ENCODE measurements around the gene PRKCZ.

Gene PRKCZ

DNA sequence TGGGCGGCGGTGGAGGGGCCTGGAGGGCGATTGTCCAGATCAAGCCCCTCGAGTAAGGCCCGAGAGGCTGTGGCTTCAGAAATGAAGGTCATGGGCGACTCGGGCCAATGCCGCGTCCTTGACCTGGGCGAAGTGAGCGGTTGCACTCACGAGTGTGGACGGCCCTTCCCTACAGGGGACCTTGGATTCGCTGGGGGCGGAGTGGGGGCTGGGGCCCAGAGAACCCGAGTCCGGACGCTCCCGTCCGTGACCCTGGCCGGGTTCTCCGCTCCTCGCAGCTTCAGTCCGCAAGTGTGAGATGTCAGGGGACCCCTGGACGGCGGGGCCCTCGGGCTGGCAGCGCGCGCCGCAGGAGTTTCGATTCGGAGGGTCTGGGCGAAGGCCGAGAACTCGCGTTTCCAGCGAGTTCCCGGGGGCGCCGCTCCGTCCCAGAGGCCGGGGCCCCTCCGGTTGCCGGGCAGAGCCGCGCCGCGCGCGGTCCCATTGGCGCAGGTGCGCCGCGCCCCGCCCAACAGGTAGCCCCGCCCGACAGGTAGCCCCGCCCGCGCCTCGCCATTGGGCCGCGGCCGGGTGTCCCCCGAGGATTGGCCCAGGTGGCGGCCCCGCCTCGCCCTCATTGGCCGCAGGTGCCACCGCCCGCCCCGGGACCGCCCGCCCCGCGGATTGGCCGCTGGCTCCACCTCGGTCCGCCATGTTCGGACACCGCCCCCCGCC is at the start of gene PRKCZ:
Gene PRKCZ, plus strand, starts transcription at position 694 of the 714 bp plus-strand sequence. CDS start 220 bp downstream, outside the sequence.
- peak; percentile 96 for DNase-seq

DNA sequence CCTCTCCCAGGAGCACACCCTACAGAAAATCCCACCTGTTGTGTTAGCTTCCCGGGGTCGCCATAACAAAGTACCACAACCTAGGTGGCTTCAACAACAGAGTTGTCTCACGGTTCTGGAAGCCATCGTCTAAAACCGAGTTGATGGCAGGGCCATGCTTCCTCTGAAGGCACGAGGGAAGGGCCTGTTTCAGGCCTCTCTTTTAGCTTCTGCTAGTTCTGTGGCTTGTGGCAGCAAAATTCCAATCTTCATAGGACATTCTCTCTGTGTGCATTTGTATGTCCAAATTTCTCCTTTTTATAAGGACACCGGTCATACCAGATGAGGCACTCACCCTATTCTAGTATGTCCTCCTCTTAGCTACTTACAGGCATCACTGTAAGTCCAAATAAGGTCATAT is 49.8 kb upstream of the PRKCZ start:
- no peak for DNase-seq

DNA sequence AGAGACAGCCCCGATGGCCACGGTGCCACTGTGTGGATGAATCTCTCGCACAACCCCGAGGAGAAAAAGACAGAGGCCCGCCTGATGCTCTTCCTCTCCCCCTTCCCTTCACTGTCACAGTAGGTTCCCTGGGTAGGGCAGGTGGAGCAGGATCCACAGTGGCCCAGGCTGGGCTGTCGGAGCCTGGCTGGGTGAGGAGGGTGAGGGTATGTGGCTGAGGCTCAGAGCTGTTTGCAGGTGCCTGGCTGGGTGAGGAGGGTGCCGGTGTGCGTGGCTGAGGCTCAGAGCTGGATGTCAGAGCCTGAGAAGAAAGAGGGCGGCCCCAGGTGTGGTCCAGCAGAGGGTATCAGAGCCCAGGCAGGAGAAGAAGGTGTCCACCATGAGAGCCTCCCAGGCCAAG is 49.4 kb upstream of the PRKCZ start:
- DNase-seq, result no peak

DNA sequence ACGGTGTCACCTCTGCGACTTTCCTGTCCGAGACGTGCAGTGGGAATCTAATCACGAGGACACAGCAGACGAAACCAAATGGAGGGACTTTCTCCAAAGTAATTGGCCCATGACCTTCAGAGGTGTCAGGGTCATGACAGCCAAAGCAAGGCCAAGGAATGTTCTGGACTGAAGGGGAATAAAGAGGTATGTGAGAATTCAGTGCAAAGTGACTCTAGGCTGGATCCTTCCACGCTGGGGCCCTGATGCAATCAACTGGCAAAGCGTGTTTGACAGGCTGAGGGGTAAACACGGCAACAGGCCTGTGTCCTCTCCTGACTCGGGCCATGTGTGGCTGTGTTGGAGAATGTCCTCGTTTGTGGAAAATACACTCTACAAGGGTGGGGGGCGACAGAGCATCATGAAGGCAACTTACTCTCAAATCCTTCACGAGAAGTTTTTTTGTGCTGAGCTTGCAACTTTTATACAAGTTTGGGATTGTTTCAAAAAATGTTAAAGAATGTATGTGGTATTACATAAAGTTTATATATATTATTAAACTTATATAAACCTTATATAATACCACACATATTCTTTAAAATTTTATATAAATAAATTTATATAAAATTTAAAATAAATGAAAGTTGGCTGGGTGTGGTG is 48.3 kb upstream of the PRKCZ start:
- DNase-seq, result peak; percentile 85

DNA sequence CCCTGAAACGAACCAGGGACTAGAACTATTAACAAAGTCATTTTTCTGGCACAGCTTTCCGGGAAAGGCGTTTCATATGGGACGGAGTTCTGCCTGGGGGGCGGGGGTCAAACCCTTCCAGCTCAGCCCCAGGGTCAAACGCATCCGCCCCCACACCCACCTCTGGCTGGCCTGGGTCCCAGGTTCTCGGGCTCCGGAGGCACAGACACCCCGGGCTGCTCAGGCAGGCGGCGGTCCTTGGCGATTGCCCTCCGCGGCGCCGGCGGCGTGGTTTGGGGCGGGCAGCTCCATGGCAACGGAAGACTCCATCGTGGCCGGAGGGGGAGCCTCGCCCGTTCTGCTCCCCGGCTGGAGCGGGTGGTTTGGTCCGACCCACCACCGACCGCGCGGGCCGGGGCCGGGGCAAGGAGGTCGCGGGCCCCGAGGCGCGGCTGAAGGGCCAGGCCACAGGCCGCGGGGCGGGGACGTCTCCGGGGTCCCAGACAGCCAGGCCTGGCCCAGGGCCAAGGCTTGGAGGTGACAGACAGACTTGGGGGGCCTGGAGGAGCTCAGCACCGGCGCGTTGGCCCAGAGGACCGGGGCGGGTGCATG is 46.6 kb upstream of the PRKCZ start, which contains the start of gene CFAP74:
Gene CFAP74, minus strand, starts transcription at position 246 of the 591 bp plus-strand sequence. CDS start 12,830 bp downstream, outside the sequence.
- peak; percentile 87 for DNase-seq

DNA sequence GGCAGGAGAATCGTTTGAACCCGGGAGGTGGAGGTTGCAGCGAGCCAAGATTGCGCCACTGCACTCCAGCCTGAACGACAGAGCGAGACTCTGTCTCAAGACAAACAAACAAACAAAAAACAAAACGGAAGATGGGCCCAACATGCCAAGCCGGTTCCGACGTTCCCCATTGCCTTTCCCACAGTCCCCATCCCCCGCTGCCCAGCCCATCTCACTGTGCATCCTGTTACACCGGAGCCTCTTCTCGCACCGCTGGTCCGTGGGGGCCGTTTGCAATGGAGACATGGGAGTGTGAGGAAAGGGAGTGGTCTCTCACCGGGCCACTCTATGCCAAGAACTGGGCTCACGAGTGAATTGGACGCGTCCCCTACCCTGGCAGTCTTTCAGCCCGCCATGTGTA is 45.4 kb upstream of the PRKCZ start:
- peak; percentile 46 for DNase-seq

DNA sequence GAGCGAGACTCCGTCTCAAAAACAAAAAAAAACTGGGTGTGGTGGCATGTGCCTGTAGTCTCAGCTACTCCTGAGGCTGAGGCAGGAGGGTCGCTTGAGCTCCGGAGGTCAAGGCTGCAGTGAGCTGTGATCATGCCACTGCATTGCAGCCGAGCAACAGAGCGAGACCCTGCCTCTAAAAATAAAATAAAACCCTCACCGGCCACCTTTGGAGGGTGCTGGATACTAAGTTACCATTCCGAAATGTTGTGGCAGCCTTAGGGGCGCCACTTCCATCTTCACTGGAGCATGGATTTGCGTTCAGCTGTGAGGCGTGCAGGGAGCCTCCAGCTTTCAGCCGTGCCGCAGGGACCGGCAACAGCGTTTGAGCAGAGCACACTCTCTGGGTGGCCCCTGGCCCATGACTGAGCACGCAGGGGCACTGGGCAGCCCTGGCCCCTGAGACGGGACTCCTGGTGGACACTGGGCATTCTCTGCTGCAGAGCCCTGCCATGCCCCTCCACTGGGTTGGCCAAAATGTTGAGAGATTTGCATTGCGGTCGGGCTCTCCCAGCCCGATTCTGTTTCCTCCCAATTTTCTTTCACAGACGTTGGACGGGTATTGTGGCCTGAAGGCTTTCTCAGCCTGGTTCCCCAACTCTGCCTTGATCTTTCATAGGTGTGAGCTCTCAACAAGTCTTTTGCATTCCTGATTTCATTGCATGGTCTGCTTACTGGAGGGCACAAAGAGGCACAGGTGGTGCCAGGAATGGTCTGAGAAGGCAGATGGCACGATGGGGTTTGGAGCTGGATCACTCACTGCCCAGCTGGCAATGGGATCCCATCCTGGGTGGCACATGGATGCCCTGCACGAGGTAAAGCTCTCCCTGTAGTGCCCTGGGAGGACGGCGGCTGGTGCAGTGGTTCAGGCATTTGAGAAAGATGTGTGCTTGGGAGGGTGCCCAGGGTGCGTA is 40.8 kb upstream of the PRKCZ start:
- no peak for DNase-seq

DNA sequence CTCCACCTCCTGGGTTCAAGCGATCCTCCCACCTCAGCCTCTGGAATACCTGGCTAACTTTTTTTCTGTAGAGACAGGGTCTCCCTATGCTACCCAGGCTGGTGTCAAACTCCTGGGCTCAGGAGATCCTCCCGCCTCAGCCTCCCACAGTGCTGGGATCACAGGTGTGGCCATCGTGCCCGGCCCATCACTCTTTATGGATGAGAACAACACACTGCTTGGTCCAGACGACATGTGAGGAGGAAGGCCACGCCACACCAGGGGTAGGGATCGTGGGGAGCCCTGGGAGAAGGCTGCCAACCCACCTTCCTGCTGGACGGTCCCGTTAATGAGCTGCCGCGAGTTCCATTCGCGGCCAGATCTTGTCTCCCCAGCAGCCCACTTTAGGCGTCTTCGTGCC is 36.0 kb upstream of the PRKCZ start:
- no peak for DNase-seq

DNA sequence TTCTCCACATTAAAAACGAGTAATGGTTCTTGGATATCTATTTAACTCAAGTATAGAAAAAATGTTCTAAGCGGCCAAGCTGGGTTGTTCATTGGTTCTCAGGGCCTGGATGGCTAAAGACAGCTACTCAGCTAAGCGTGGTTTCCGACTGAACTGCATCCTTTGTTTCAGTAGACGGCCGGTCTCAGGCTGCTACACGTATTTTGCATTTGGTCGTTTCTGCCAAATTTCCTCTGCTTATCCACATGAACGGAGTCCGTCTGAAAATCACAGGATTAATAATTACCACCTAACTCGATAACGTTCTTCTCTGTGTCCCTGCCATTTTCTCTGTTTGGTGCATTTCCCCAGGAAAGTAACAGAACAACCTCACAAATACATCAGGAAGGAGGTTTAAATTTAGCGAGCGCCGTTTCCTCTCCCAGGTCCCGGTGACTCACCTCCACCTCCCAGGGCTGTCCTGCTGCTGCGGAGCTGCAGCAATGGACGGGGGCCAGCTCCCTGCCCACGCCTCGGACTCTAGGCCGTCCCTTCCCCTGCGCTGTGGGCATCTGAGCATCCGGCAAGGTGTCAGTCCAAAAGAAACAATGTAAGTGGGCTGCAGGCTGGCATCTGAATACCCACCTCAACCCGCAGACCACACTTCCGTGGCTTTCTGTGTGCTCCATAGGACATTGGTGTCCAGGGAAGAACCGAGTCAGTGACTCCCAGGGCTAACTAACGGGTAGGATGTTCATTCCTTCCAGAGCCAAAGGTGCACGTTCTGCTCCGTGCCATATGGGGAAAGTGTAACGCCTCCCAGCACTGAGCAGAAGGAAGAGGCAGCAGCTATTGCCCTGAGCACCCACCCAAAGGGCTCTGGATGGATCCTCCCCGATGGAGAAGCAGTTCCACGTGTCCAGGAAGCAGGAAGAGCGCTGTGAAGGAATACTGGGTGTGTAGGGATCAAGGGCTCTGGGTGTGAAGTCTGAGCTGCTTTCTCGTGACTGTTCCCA is 35.2 kb upstream of the PRKCZ start:
- no peak for DNase-seq

DNA sequence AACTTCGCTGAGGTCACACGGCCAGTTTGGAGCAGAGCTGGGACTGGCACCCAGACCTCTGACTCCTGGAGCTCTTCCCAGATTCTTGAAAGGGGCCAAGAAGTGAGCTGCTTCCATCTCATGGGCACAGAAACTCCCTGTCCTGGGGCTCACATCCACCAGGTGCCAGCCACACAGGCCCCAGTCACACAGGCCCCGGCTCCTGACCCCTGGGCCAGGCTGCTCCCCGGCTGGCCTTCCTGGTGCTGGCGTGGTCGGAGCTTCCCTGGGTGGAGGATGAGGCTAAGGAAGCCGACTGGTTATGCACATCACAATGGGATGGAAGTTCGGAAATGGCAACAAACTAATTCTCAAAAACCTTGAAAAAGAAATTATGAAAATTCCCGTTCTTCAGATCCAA is 34.1 kb upstream of the PRKCZ start:
- no peak for DNase-seq

DNA sequence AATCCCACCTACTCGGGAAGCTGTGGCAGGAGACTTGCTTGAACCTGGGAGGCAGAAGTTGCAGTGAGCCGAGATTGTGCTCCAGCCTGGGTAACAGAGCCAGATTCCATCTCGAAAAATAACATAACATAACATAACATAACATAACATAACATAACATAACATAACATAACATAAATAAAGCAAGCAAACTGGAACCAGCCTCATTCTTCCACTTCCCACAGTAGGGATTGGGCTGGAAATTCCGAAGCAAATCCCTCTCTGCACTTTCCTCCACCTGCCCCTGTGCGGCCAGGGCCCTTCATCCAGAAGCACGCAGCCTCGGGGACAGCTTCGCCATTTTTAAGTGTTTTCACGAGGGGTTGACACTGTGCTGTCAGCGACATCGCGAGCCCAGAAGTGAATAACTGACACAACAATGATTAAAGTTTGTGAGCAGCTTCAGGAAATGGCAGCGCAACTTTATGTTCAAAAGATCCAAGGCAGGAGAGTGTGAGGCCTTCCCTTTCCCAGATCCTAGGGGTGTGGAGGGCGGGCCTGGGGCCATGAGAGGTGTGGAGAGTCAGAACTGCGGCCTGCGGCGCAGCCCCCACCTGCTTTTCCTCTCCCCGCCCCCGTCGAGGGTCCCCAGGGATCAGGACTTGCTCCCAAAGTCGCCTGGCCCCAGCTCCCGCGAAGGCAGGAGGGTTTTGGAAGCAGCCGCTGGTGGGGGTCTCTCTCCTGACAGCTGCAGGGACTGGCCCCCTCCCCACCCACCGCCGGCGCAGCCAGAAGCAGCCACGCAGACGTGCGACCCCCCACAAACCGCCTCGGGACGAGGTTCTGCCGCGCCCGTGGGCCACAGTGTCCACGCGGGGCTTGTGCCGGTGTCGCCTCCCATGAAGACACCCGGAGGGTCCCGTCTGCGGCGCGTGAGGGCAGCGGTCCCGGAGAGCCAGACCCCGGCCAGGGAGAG is 31.7 kb upstream of the PRKCZ start:
- DNase-seq, result no peak

DNA sequence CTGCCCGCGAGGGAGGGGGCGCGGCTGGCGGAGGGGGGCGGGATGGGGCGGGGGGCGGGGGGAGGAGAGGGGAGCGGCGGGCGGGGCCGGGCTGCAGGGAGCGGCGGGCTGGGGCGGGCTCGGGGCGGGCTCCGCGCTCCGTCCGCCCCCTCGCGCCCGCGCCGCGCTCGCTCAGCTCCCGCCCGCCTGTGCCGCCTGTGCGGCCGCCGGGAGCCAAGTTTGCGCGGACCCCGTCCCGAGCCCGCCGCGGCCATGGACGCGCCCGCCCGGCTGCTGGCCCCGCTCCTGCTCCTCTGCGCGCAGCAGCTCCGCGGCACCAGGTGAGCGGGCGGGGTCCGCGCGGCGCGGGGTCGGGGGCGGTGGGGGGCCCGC is 31.1 kb upstream of the PRKCZ start, which contains the start of gene GABRD:
Gene GABRD, plus strand, starts transcription at position 174 of the 372 bp plus-strand sequence. Its CDS starts 79 bp downstream, at position 253.
- no peak for DNase-seq

DNA sequence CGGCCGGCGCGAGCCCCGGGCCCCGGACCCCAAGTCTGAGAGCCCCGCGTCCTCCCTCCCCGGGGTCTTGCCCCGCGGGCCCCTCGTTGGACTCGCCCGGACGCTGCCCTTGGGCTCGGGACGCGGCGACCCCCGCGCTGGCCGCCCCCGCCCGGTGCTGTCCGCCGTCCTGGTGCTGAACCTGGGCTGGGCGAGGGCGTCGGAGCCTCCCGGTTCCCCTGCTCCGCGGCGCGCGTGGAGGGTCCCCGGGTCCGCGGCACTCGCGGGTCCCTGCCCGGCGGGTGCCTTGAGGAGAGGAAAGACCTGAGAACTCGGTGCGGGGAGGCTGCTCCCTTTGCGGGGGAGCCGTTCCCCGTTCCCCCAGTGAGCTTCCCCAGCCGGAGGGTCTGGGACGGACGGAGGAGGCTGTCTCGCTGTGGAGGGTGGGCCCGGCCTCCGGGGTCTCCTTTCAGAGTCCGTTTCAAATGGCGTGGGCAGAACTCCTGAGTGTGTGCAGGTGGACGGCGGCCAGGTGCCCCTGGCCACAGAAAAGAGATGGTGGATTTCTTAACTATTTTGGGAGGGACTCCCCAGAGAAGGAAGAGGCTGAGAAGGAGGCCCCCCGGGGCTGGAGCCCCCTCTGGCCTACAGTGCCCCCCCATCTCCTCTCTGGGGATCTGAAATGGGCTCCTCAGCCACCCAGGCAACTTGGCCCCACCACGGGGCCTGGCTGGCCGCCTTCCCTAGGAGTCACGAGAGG is 30.5 kb upstream of the PRKCZ start:
- DNase-seq, result peak; percentile 70

DNA sequence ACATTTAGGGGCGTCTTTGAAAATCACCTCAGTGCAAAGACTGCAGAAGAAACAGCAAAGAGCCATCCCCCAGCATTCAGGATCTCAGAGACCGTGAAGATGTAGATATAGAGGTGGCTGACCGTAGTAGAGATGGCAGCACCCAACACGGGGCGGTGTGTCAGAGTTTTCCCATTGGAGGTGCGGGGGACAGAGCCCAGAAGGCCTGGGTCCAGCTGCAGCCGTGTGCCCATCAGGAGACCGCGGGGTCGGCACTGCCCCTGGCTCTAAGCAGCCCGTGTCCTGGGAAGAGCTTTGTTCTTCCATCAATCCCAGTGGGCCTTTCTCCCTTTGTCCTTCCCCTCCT is 29.9 kb upstream of the PRKCZ start:
- DNase-seq, result no peak

DNA sequence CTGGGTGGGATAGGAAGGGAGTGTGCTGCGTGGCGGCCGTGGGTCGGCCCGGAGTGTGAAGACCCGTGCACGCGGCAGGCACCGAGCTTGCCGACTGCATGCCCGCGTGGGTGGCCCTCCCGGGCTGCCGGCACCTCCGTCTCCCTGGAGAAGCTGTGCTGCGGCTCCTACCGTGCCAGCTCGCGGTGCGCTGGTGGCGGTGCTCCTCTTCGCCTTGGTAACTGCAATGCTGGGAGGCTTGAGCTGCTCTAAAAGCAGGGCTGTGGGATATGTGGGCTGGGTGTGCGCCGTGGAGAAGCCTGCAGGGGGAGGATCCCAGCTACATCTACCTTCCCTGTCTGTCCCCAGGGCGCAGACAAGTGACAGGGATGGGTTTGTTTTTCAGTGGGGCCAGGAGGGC is 28.7 kb upstream of the PRKCZ start:
- DNase-seq, result no peak

DNA sequence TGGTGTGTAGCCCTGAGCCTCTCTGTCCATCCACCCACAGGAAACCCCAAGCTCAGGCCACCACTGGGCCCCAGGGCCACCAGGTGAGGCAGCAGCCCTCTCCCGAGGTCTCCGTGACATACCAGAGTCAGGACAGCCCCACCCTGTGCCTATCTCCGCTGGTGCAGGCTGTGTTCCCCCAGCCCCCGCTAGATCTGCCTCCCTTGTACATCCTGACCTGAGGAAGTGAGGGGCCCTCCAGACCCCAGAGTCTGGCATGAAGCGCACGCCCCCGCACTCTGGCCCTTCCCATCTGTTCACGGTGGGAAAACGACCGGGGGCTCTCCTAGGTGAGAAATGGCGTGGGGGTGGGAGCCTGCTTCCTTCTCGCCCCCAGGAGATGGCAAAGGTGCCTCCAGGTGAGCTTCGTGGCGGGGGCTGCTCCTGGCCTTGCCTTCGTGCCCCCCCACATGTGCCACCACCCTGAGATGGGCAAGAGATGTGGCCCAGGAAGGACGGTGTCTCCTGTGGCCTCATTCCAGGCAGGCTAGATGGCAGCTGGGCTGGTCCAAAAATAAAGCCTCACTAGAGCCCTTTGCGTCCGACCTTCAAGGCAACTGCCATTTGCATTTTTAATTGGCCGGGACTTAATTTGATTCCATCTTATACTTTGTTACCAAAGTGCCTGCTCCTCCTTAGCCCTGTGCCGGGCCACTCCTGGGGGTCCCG is 28.0 kb upstream of the PRKCZ start:
- DNase-seq, result no peak

DNA sequence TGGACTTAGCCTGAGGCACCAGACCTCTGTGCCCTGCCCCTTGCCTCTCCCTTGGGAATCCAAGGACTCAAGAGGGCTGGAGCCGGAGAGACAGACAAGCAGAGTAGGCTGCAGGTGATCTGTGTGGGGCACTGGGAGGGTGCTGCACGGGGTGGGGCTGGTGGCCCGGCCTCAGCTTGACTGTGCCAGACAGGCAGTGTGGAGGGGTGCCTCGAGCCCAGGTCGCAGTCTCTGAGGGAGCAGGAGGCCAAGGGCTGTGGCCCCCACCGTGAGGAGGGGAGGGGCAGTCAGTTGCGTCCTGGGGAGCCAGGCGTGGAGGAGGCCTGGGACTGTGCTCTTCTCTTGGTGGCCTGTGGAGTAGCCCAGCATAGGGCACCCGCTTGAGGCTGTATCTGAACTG is 27.0 kb upstream of the PRKCZ start:
- DNase-seq, result no peak

DNA sequence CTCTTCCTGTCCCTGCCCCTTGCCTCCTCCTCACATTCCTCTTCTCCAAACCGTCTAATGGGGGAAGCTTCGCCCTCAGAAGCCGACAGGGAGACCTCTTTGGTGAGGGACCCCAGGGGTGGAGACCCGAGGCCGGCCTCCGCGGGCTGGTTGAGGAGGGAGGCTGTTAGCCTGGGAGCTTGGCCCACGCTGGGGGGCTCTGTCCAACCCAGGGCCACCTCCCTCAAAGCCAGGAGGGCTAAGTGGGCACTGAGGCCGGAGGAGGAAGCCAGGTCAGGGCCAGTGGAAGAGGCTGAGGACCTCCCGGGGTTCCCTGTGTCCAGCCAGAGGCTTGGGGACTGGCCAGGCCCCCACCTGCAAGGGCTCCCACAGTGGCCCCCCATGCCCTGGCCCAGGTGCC is 25.8 kb upstream of the PRKCZ start:
- no peak for DNase-seq

DNA sequence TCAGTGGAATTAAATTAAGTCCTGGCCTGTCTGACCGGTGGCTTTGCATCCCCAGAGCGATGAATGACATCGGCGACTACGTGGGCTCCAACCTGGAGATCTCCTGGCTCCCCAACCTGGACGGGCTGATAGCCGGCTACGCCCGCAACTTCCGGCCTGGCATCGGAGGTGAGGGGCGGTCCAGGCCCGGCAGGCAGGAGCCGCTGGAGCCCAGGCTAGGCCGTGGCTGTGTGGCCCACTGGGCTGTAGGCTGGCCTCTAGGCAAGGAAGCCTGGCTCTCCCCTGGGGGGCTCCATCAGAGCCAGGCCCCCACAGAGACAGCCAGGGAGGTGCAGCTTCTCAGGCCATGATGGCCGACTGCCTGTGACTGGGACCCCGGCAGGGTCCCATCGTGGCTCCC is 25.3 kb upstream of the PRKCZ start:
- DNase-seq, result no peak

Measured in islet precursor cell (in vitro differentiated cells).